ENCODE data around the gene AOC1. TPM values are rescaled to one million over a fixed set of nuclear protein-coding genes. Genes with fewer than 3 reads are reported as not detected.

Gene AOC1
- total RNA-seq, 6 experiments from 2014 or later: not detected

GRCh38 chr7:150871601-150872000 is 19.3 kb downstream of the AOC1 start:
- Mint-ChIP-seq H3K27ac (no peak overlapping the region), H3K4me1 (ENCODE audit: low read depth) (no peaks in the 10 kb centered on the region), H3K4me3 (no peak overlapping the region), H3K27me3 (ENCODE audit: insufficient read depth) (peaks cover 6% of the 10 kb centered on the region), H3K36me3 (ENCODE audit: low read depth) (no peaks in the 10 kb centered on the region), H3K9me3 (no peaks in the 10 kb centered on the region)
- no peak for TF ChIP-seq CTCF (IDR thresholded peaks at IDR 0.05)
- no peak for DNase-seq

- DNase-seq: no peak
- H3K4me3 Mint-ChIP-seq: no peak overlapping the region
- no peak for TF ChIP-seq CTCF (IDR thresholded peaks at IDR 0.05)
- peaks cover 3% of the 10 kb centered on the region; the same call in 1 of the 2 replicates for H3K27me3 Mint-ChIP-seq (ENCODE audit: insufficient read depth)
- no peaks in the 10 kb centered on the region for H3K36me3 Mint-ChIP-seq (ENCODE audit: low read depth)
- H3K9me3 Mint-ChIP-seq: no peaks in the 10 kb centered on the region
- no peak overlapping the region for H3K27ac Mint-ChIP-seq
- H3K4me1 Mint-ChIP-seq (ENCODE audit: low read depth): no peaks in the 10 kb centered on the region
Observed at GRCh38 chr7:150874401-150875198, 22.3 kb downstream of the AOC1 start.

GRCh38 chr7:150875791-150876190 is 23.5 kb downstream of the AOC1 start:
- no peak for DNase-seq
- TF ChIP-seq CTCF (IDR thresholded peaks at IDR 0.05): peak; percentile 42
- Mint-ChIP-seq H3K27me3 (ENCODE audit: insufficient read depth) (peaks cover 3% of the 10 kb centered on the region), H3K27ac (no peak overlapping the region), H3K4me1 (ENCODE audit: low read depth) (no peaks in the 10 kb centered on the region), H3K4me3 (no peak overlapping the region), H3K9me3 (peaks cover 2% of the 10 kb centered on the region), H3K36me3 (ENCODE audit: low read depth) (no peaks in the 10 kb centered on the region)

GRCh38 chr7:150876817-150877526 is 24.7 kb downstream of the AOC1 start:
- DNase-seq: peak; percentile 73
- Mint-ChIP-seq H3K4me3 (no peak overlapping the region), H3K27ac (no peak overlapping the region), H3K27me3 (ENCODE audit: insufficient read depth) (peaks cover 3% of the 10 kb centered on the region), H3K9me3 (peaks cover 7% of the 10 kb centered on the region), H3K36me3 (ENCODE audit: low read depth) (no peaks in the 10 kb centered on the region), H3K4me1 (ENCODE audit: low read depth) (no peaks in the 10 kb centered on the region)
- TF ChIP-seq CTCF (IDR thresholded peaks at IDR 0.05): peak; percentile 65

- Mint-ChIP-seq H3K4me1 (ENCODE audit: low read depth) (no peaks in the 10 kb centered on the region), H3K27ac (no peak overlapping the region), H3K27me3 (ENCODE audit: insufficient read depth) (peaks cover 8% of the 10 kb centered on the region), H3K4me3 (no peak overlapping the region), H3K9me3 (peaks cover 7% of the 10 kb centered on the region), H3K36me3 (ENCODE audit: low read depth) (no peaks in the 10 kb centered on the region)
- TF ChIP-seq CTCF (IDR thresholded peaks at IDR 0.05): no peak
- no peak for DNase-seq
Observed at GRCh38 chr7:150877536-150877935, 25.2 kb downstream of the AOC1 start.
